NCI-H187 (cell line): ENCODE measurements around the gene CCDC144A.
"Not testable (repeated sequence)": the region's sequence is repeated elsewhere in the genome, so short reads cannot be mapped to it uniquely, and the experiment has no call there.

Experiments used
- DNase-seq, 2 experiments: peaks; one replicate each; lab custom pipeline; 2025; lab: John Stamatoyannopoulos, UW

The CCDC144A gene

GRCh38 chr17:16818821-16819683 lies 129.0 kb downstream of the CCDC144A start:
- no peak for DNase-seq

GRCh38 chr17:16820161-16820877 lies 130.3 kb downstream of the CCDC144A start:
- no peak for DNase-seq

- no peak for DNase-seq
Measured at GRCh38 chr17:16820979-16821543, 131.0 kb downstream of the CCDC144A start.

- DNase-seq, result not testable (repeated sequence)
Measured at GRCh38 chr17:16822133-16822532, 132.1 kb downstream of the CCDC144A start.

GRCh38 chr17:16823768-16824406 lies 133.8 kb downstream of the CCDC144A start:
- not testable (repeated sequence) for DNase-seq
